HepG2 (cell line): ENCODE measurements around the gene SLC15A2. TPM values are rescaled to one million over a fixed set of nuclear protein-coding genes. Genes with fewer than 3 reads are reported as not detected.

Source experiments
- ATAC-seq: fragments of 200-7000 bp; cut with Tn5 transposase; 3 replicates; pipeline ENCODE4 v1.9.1; 2020; ENCODE audit warnings: mild to moderate bottlenecking, moderate library complexity
- BruUV-seq: library from RNA; stranded (reverse); fragments of 400-500 nt; replicated peaks from 2 replicates; lab custom pipeline; 2021; lab: Mats Ljungman, UMichigan
- CTCF ChIA-PET: fragments of 300-600 bp; formaldehyde crosslinking; extraction: SDS; loops from one replicate; lab custom pipeline; 2021; ENCODE audit warnings: low total read pairs, inconsistent platforms, low intra/inter-chr PET ratio; lab: Yijun Ruan, JAX
- POLR2A ChIA-PET: fragments of 350-600 bp; sonication (Branson Sonifier 250); formaldehyde crosslinking; loops from one replicate; lab custom pipeline; 2020; ENCODE audit warnings: antibody characterized with exemption, inconsistent platforms; lab: Yijun Ruan, JAX
- DNase-seq: peaks from one replicate; pipeline ENCODE4 v3.0.0-alpha.2; 2015; ENCODE audit warnings: low spot score
- FAIRE-seq: peaks from 3 replicates; lab custom pipeline; 2011; peaks lifted over from hg19 to GRCh38; lab: Jason Lieb, UNC
- H2AFZ ChIP-seq: one replicate; pipeline ENCODE4 v1.6.1; 2011; ENCODE audit warnings: low read length, inconsistent platforms
- H3K27ac ChIP-seq: fragments of 300-600 bp; 3 replicates; pipeline ENCODE4 v1.8.0; 2011; ENCODE audit warnings: mixed run types, mild to moderate bottlenecking, mixed read lengths, low read length, inconsistent platforms; ENCODE audit not compliant: insufficient read depth; ENCODE audit errors: extremely low read length
- H3K27me3 ChIP-seq, 2 experiments: fragments of 200-600 bp in 1 of 2; 2 replicates in 1 of 2; 3 replicates in 1 of 2; pipeline versions ENCODE4 v1.6.0 to v1.8.0; 2011; ENCODE audit warnings: low read length in 2 of 2, mild to moderate bottlenecking in 2 of 2, moderate library complexity in 2 of 2, inconsistent platforms in 1 of 2; ENCODE audit not compliant: insufficient read depth in 2 of 2, control insufficient read depth in 1 of 2
- H3K36me3 ChIP-seq, 2 experiments: fragments of 200-600 bp in 1 of 2; replicated peaks in 1 of 2; 2 replicates in 1 of 2; 3 replicates in 1 of 2; pipeline versions ENCODE4 v1.5.1 to v1.8.0; 2011; ENCODE audit warnings: low read length in 2 of 2, inconsistent platforms in 1 of 2; ENCODE audit not compliant: insufficient read depth in 2 of 2, control insufficient read depth in 1 of 2
- H3K4me1 ChIP-seq: 2 replicates; pipeline ENCODE4 v1.5.1; 2012; ENCODE audit warnings: low read length, inconsistent platforms; ENCODE audit not compliant: insufficient read depth
- H3K4me2 ChIP-seq: 2 replicates; pipeline ENCODE4 v1.6.0; 2011; ENCODE audit warnings: low read depth, low read length, inconsistent platforms
- H3K4me3 ChIP-seq, 3 experiments: fragments of 200-600 bp in 1 of 3; sonication (generic), shearing (Covaris generic) in 1 of 3; replicated peaks in 1 of 3; 2 replicates each; pipeline ENCODE4 v1.5.1; 2011 to 2016; ENCODE audit warnings: low read length in 3 of 3, inconsistent platforms in 2 of 3, low read depth in 2 of 3, mild to moderate bottlenecking in 2 of 3, control low read depth in 1 of 3, mixed read lengths in 1 of 3; ENCODE audit not compliant: insufficient read depth in 1 of 3
- H3K79me2 ChIP-seq: one replicate; pipeline ENCODE4 v1.6.1; 2011; ENCODE audit warnings: low read length, inconsistent platforms; ENCODE audit not compliant: insufficient read depth
- H3K9ac ChIP-seq: 2 replicates; pipeline ENCODE4 v1.6.0; 2011; ENCODE audit warnings: mild to moderate bottlenecking, low read depth, low read length, inconsistent platforms; ENCODE audit not compliant: insufficient read depth
- H3K9me3 ChIP-seq: 2 replicates; pipeline ENCODE4 v1.5.1; 2012; ENCODE audit warnings: mild to moderate bottlenecking, low read length
- H4K20me1 ChIP-seq: 2 replicates; pipeline ENCODE4 v1.6.0; 2011; ENCODE audit warnings: inconsistent platforms, mild to moderate bottlenecking, low read length, moderate library complexity; ENCODE audit not compliant: insufficient read depth
- GLI4 ChIP-seq: sonication (generic); formaldehyde crosslinking; IDR thresholded peaks from 2 replicates; pipeline ENCODE4 v1.5.1; 2020; ENCODE audit warnings: missing genetic modification reagents, mild to moderate bottlenecking, moderate library complexity, borderline replicate concordance
- TEAD2 ChIP-seq: sonication (generic); formaldehyde crosslinking; IDR thresholded peaks from 2 replicates; pipeline ENCODE4 v1.9.0; 2021; ENCODE audit warnings: missing genetic modification reagents
- ZBTB26 ChIP-seq: IDR thresholded peaks from 2 replicates; pipeline ENCODE4 v1.6.1; 2016; ENCODE audit warnings: missing compliant biosample characterization, missing genetic modification reagents, borderline replicate concordance
- ZNF572 ChIP-seq: sonication (generic); formaldehyde crosslinking; IDR thresholded peaks from 2 replicates; pipeline ENCODE4 v1.5.1; 2020; ENCODE audit warnings: mild to moderate bottlenecking, missing genetic modification reagents
- ZNF598 ChIP-seq: sonication (generic); formaldehyde crosslinking; IDR thresholded peaks from 2 replicates; pipeline ENCODE4 v1.5.1; 2020; ENCODE audit warnings: mild to moderate bottlenecking, missing genetic modification reagents, borderline replicate concordance
- WGBS: methylation state at CpG from one replicate; pipeline ENCODE4 v1.1.6; 2017; ENCODE audit warnings: low lambda C conversion rate; 5-methylcytosine and 5-hydroxymethylcytosine counted together
- in situ Hi-C: cut with HindIII; loops from 2 replicates; pipeline ENCODE4 v1.10.0; 2017; ENCODE audit warnings: low pct_unique_long_range_greater_than_20kb; ENCODE audit not compliant: extremely low pct_ligation_motif_present
- intact Hi-C: fragments of 100-400 bp; cut with micrococcal nuclease; formaldehyde crosslinking; loops from one replicate; pipeline ENCODE4 v1.10.0; 2022; ENCODE audit not compliant: unreplicated experiment
- polyA plus RNA-seq, 8 experiments: library from polyadenylated mRNA; depleted of rRNA in 3 of 8; stranded (reverse) in 7 of 8; unstranded in 1 of 8; fragments of >200 nt; fragmentation: Illumina TruSeq in 4 of 8; extraction: Trizol in 4 of 8; gene quantifications; 2 replicates each; pipeline versions ENCODE4 v1.2.1 to v1.2.3, GENCODE V29; 2011 to 2016; ENCODE audit warnings: low read depth in 4 of 8, missing spikeins in 1 of 8, mixed read lengths in 1 of 8; ENCODE audit not compliant: insufficient read depth in 1 of 8
- total RNA-seq, 5 experiments: library from RNA; depleted of rRNA; stranded (reverse); fragments of >200 nt; fragmentation: Illumina TruSeq; extraction: Trizol; gene quantifications; 2 replicates each; pipeline ENCODE4 v1.2.3, GENCODE V29; 2016; ENCODE audit warnings: low read depth in 1 of 5
- TF ChIP-seq, protein P1 (sequence below): sonication (generic); formaldehyde crosslinking; IDR thresholded peaks from 2 replicates; pipeline ENCODE4 v1.8.1; 2023; ENCODE audit warnings: mild to moderate bottlenecking, missing genetic modification reagents

SLC15A2 gene
- total and polyA plus RNA-seq, 2 of the 13 experiments (the other 11 are each of a cell fraction or from before 2014, with no cell fraction given): 1.0 to 1.4 TPM

- in situ Hi-C loops: no loop called here
- no peaks in the 10 kb centered on the region for H3K36me3 ChIP-seq
- peaks cover 5% of the 10 kb centered on the region; the same call in 1 of the 2 replicates for H3K9me3 ChIP-seq
- CTCF ChIA-PET: no interaction called here
- BruUV-seq: no TSS peak
- no peak overlapping the region for H3K27ac ChIP-seq
- no peak overlapping the region for H2AFZ ChIP-seq
- TF ChIP-seq ZBTB26 (no peak), TEAD2 (CRISPR knock-in tag) (no peak), ZNF572 (CRISPR knock-in tag) (no peak), ZNF598 (CRISPR knock-in tag) (no peak), GLI4 (CRISPR knock-in tag) (no peak)
- TF ChIP-seq, protein P1, sequence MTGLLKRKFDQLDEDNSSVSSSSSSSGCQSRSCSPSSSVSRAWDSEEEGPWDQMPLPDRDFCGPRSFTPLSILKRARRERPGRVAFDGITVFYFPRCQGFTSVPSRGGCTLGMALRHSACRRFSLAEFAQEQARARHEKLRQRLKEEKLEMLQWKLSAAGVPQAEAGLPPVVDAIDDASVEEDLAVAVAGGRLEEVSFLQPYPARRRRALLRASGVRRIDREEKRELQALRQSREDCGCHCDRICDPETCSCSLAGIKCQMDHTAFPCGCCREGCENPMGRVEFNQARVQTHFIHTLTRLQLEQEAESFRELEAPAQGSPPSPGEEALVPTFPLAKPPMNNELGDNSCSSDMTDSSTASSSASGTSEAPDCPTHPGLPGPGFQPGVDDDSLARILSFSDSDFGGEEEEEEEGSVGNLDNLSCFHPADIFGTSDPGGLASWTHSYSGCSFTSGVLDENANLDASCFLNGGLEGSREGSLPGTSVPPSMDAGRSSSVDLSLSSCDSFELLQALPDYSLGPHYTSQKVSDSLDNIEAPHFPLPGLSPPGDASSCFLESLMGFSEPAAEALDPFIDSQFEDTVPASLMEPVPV (CRISPR knock-in tag): no peak
- TF ChIP-seq, all 625 proteins: peak for 0
- ATAC-seq (no peak), DNase-seq (no peak), FAIRE-seq (no peak)
- Histone ChIP-seq H3K9ac (no peak overlapping the region), H3K4me3 (no peak overlapping the region), H3K4me2 (no peak overlapping the region), H4K20me1 (no peaks in the 10 kb centered on the region), H3K27me3 (no peaks in the 10 kb centered on the region), H3K4me1 (no peaks in the 10 kb centered on the region), H3K79me2 (no peaks in the 10 kb centered on the region)
- POLR2A ChIA-PET: no interaction called here
- intact Hi-C loops: no loop called here
- 0% methylated on average over 1 of the region's 1 CpG for WGBS
These were observed 81.6 kb downstream of the SLC15A2 start for GRCh38 chr3:121975702-121976302.
